H1 (cell line): ENCODE data around the gene MMEL1. TPM values are rescaled to one million over a fixed set of nuclear protein-coding genes. Genes with fewer than 3 reads are reported as not detected.

Source experiments
- CTCF ChIA-PET: fragments of 300-600 bp; sonication (Branson Sonifier 250); formaldehyde crosslinking; loops from one replicate; lab custom pipeline; 2021; ENCODE audit not compliant: partially characterized antibody; lab: Charles Lee
- POLR2A ChIA-PET: fragments of 300-600 bp; sonication (Branson Sonifier 250); formaldehyde crosslinking; loops from one replicate; lab custom pipeline; 2021; ENCODE audit warnings: inconsistent platforms; ENCODE audit not compliant: partially characterized antibody; lab: Charles Lee
- DNase-seq, 2 experiments: peaks; one replicate each; pipeline versions ENCODE4 v3.0.0 to v3.0.0-alpha.2; 2010 to 2022; ENCODE audit warnings: low spot score in 2 of 2, low read depth in 1 of 2, mixed read lengths in 1 of 2
- FAIRE-seq: peaks from 2 replicates; lab custom pipeline; 2011; peaks lifted over from hg19 to GRCh38; lab: Jason Lieb, UNC
- H2AFZ ChIP-seq: 2 replicates; pipeline ENCODE4 v1.8.1; 2012; ENCODE audit warnings: low read length, inconsistent platforms
- H2AK5ac ChIP-seq: 2 replicates; pipeline ENCODE4 v1.6.1; 2013; ENCODE audit warnings: low read depth, low read length
- H2BK120ac ChIP-seq: replicated peaks from 2 replicates; pipeline ENCODE3; 2013; ENCODE audit warnings: low read depth, low read length, inconsistent platforms
- H2BK12ac ChIP-seq: 2 replicates; pipeline ENCODE4 v1.6.1; 2013; ENCODE audit warnings: low read depth, low read length
- H2BK15ac ChIP-seq: 2 replicates; pipeline ENCODE4 v1.6.1; 2013; ENCODE audit warnings: low read length
- H2BK20ac ChIP-seq: 2 replicates; pipeline ENCODE4 v1.6.1; 2013; ENCODE audit warnings: low read length
- H2BK5ac ChIP-seq: 2 replicates; pipeline ENCODE4 v1.6.1; 2013; ENCODE audit warnings: low read depth, low read length
- H3K14ac ChIP-seq: 2 replicates; pipeline ENCODE4 v1.6.1; 2013; ENCODE audit warnings: inconsistent platforms; ENCODE audit not compliant: insufficient read length
- H3K18ac ChIP-seq: 2 replicates; pipeline ENCODE4 v1.6.1; 2013; ENCODE audit warnings: low read length; ENCODE audit errors: extremely low read depth
- H3K23ac ChIP-seq: 2 replicates; pipeline ENCODE4 v1.6.1; 2013; ENCODE audit warnings: inconsistent platforms; ENCODE audit not compliant: insufficient read length
- H3K23me2 ChIP-seq: 2 replicates; pipeline ENCODE4 v1.6.1; 2013; ENCODE audit warnings: low read depth, low read length
- H3K27ac ChIP-seq: 2 replicates; pipeline ENCODE4 v1.6.1; 2011; ENCODE audit warnings: low read depth, low read length, inconsistent platforms
- H3K27me3 ChIP-seq, 4 experiments: replicated peaks in 1 of 4; 1 replicate in 1 of 4; 2 replicates in 3 of 4; pipeline versions ENCODE4 v1.6.1 to v1.8.1; 2011 to 2013; ENCODE audit warnings: low read length in 3 of 4, mild to moderate bottlenecking in 3 of 4, inconsistent platforms in 2 of 4, mixed read lengths in 2 of 4, moderate library complexity in 1 of 4; ENCODE audit not compliant: control insufficient read depth in 3 of 4, insufficient read depth in 3 of 4; ENCODE audit errors: extremely low read depth in 1 of 4
- H3K36me3 ChIP-seq, 4 experiments: 2 replicates each; pipeline versions ENCODE4 v1.6.1 to v1.8.1; 2011 to 2013; ENCODE audit warnings: mild to moderate bottlenecking in 4 of 4, low read length in 3 of 4, moderate library complexity in 2 of 4, control low read depth in 1 of 4, inconsistent platforms in 1 of 4; ENCODE audit not compliant: insufficient read depth in 4 of 4, control insufficient read depth in 2 of 4
- H3K4ac ChIP-seq: replicated peaks from 2 replicates; pipeline ENCODE3; 2013; ENCODE audit warnings: low read length, low read depth, mixed read lengths, inconsistent platforms; ENCODE audit not compliant: insufficient read length
- H3K4me1 ChIP-seq, 4 experiments: replicated peaks in 1 of 4; 1 replicate in 1 of 4; 2 replicates in 3 of 4; pipeline versions ENCODE4 v1.6.1 to v1.8.1; 2011 to 2013; ENCODE audit warnings: low read length in 3 of 4, inconsistent platforms in 2 of 4, mixed read lengths in 1 of 4; ENCODE audit not compliant: insufficient read depth in 4 of 4, control insufficient read depth in 3 of 4
- H3K4me2 ChIP-seq, 2 experiments: 2 replicates each; pipeline versions ENCODE4 v1.6.1 to v1.8.1; 2011 to 2013; ENCODE audit warnings: low read depth in 2 of 2, low read length in 2 of 2, control low read depth in 1 of 2, inconsistent platforms in 1 of 2, mild to moderate bottlenecking in 1 of 2; ENCODE audit not compliant: insufficient read depth in 1 of 2
- H3K4me3 ChIP-seq, 4 experiments: fragments of 200-600, 300-600 bp in 1 of 4; sonication (generic), shearing (Covaris generic), sonication (Bioruptor Twin) in 1 of 4; 2 replicates each; pipeline versions ENCODE4 v1.5.1 to v1.8.1; 2011 to 2016; ENCODE audit warnings: low read length in 4 of 4, low read depth in 3 of 4, control low read depth in 2 of 4, inconsistent platforms in 2 of 4, mild to moderate bottlenecking in 2 of 4, mixed read lengths in 1 of 4, moderate library complexity in 1 of 4; ENCODE audit not compliant: insufficient read depth in 2 of 4; ENCODE audit errors: extremely low read depth in 1 of 4
- H3K56ac ChIP-seq: replicated peaks from 2 replicates; pipeline ENCODE3; 2013; ENCODE audit warnings: low read depth, mild to moderate bottlenecking, mixed read lengths, low read length, inconsistent platforms; ENCODE audit not compliant: insufficient read length
- H3K79me1 ChIP-seq: 2 replicates; pipeline ENCODE4 v1.6.1; 2013; ENCODE audit warnings: low read depth, low read length, control low read depth
- H3K79me2 ChIP-seq, 2 experiments: 2 replicates each; pipeline versions ENCODE4 v1.6.1 to v1.8.1; 2012 to 2013; ENCODE audit warnings: low read length in 2 of 2, mild to moderate bottlenecking in 2 of 2, inconsistent platforms in 1 of 2; ENCODE audit not compliant: insufficient read depth in 2 of 2, control insufficient read depth in 1 of 2
- H3K9ac ChIP-seq, 4 experiments: replicated peaks in 1 of 4; 1 replicate in 1 of 4; 2 replicates in 3 of 4; pipeline versions ENCODE4 v1.6.1 to v1.8.1; 2011 to 2013; ENCODE audit warnings: low read depth in 3 of 4, low read length in 3 of 4, control low read depth in 2 of 4, mild to moderate bottlenecking in 2 of 4, moderate library complexity in 2 of 4, inconsistent platforms in 1 of 4; ENCODE audit errors: extremely low read depth in 1 of 4
- H3K9me3 ChIP-seq, 2 experiments: 2 replicates each; pipeline versions ENCODE4 v1.6.1 to v1.8.1; 2012 to 2013; ENCODE audit warnings: mild to moderate bottlenecking in 2 of 2, moderate library complexity in 2 of 2, control low read depth in 1 of 2, inconsistent platforms in 1 of 2, low read depth in 1 of 2, low read length in 1 of 2, mixed read lengths in 1 of 2; ENCODE audit not compliant: insufficient read depth in 2 of 2
- H4K20me1 ChIP-seq, 2 experiments: replicated peaks in 1 of 2; 2 replicates each; pipeline versions ENCODE3 to v1.8.1; 2011 to 2013; ENCODE audit warnings: inconsistent platforms in 2 of 2, low read length in 2 of 2, mild to moderate bottlenecking in 1 of 2; ENCODE audit not compliant: insufficient read depth in 2 of 2, control insufficient read depth in 1 of 2
- H4K5ac ChIP-seq: 2 replicates; pipeline ENCODE4 v1.6.1; 2013; ENCODE audit warnings: low read length, low read depth, mixed read lengths, inconsistent platforms; ENCODE audit not compliant: insufficient read length
- H4K8ac ChIP-seq: 2 replicates; pipeline ENCODE4 v1.8.0; 2013; ENCODE audit warnings: mild to moderate bottlenecking, moderate library complexity, low read length, inconsistent platforms; ENCODE audit not compliant: insufficient read depth; ENCODE audit errors: extremely low read depth
- H4K91ac ChIP-seq: replicated peaks from 2 replicates; pipeline ENCODE3; 2013; ENCODE audit warnings: low read length, mixed read lengths, inconsistent platforms; ENCODE audit not compliant: insufficient read length
- CEBPB ChIP-seq: IDR thresholded peaks from 2 replicates; pipeline ENCODE4 v1.6.1; 2012; ENCODE audit warnings: low read depth, low read length
- EGR1 ChIP-seq: IDR thresholded peaks from 2 replicates; pipeline ENCODE4 v1.6.1; 2011; ENCODE audit warnings: low read depth, low read length, borderline replicate concordance
- FOSL1 ChIP-seq: IDR thresholded peaks from 2 replicates; pipeline ENCODE4 v1.6.1; 2011; ENCODE audit warnings: mild to moderate bottlenecking, low read depth, low read length, moderate library complexity; ENCODE audit not compliant: insufficient read depth
- GABPA ChIP-seq: IDR thresholded peaks from 2 replicates; pipeline ENCODE4 v1.6.1; 2011; ENCODE audit warnings: mild to moderate bottlenecking, low read length, moderate library complexity, borderline replicate concordance; ENCODE audit not compliant: insufficient read depth
- GTF2F1 ChIP-seq: IDR thresholded peaks from 2 replicates; pipeline ENCODE4 v1.6.1; 2012; ENCODE audit warnings: low read depth, low read length, improper control_type of control experiment, borderline replicate concordance
- PHF8 ChIP-seq: fragments of 200-600 bp; sonication (generic); conservative IDR thresholded peaks from 2 replicates; pipeline ENCODE4 v1.7.1; 2012; ENCODE audit warnings: low read depth, mild to moderate bottlenecking, inconsistent platforms, low read length, moderate library complexity
- POU5F1 ChIP-seq: IDR thresholded peaks from 2 replicates; pipeline ENCODE4 v1.6.1; 2011; ENCODE audit warnings: low read depth, mild to moderate bottlenecking, low read length, moderate library complexity
- SIX5 ChIP-seq: IDR thresholded peaks from 2 replicates; pipeline ENCODE4 v1.6.1; 2011; ENCODE audit warnings: mild to moderate bottlenecking, low read depth, low read length
- SP1 ChIP-seq: IDR thresholded peaks from 2 replicates; pipeline ENCODE4 v1.6.1; 2011; ENCODE audit warnings: low read depth, low read length
- TCF12 ChIP-seq: IDR thresholded peaks from 2 replicates; pipeline ENCODE4 v1.6.1; 2011; ENCODE audit warnings: low read depth, mild to moderate bottlenecking, low read length
- USF2 ChIP-seq: IDR thresholded peaks from 2 replicates; pipeline ENCODE4 v1.6.1; 2011; ENCODE audit warnings: low read length, improper control_type of control experiment
- WGBS, 2 experiments: shearing (Covaris generic) in 1 of 2; methylation state at CpG; one replicate each; pipeline versions ENCODE4 v1.1.6 to v1.1.7; 2013 to 2015; ENCODE audit warnings: low lambda C conversion rate in 2 of 2, mixed read lengths in 2 of 2, inconsistent platforms in 1 of 2, low coverage in 1 of 2, missing lambda C conversion rate in 1 of 2; ENCODE audit not compliant: insufficient replicate concordance in 2 of 2, insufficient coverage in 1 of 2, insufficient read length in 1 of 2; ENCODE audit errors: extremely low coverage in 1 of 2, missing lambda C conversion rate in 1 of 2; 5-methylcytosine and 5-hydroxymethylcytosine counted together
- polyA plus RNA-seq, 7 experiments: library from polyadenylated mRNA; depleted of rRNA in 3 of 7; stranded (reverse) in 5 of 7; unstranded in 2 of 7; fragments of >200 nt in 5 of 7; fragments of 200-250 nt in 2 of 7; gene quantifications; 1 replicate in 5 of 7; 2 replicates in 1 of 7; 4 replicates in 1 of 7; pipeline versions ENCODE4 v1.2.1 to v1.2.3, GENCODE V29; 2011 to 2013; ENCODE audit warnings: missing spikeins in 2 of 7, mixed read lengths in 2 of 7
- total RNA-seq: library from RNA; stranded (reverse); fragmentation: NEBNext Ultra II Directional; extraction: Animal tissue kit (Norgen Biotek cat#: 25700); gene quantifications from 2 replicates; pipeline ENCODE4 v1.2.1, GENCODE V29; 2021

Gene MMEL1
- total and polyA plus RNA-seq, 2 of the 8 experiments (the other 6 are each of a cell fraction or from before 2014, with no cell fraction given), result 0.91 to 1.7 TPM

- Histone ChIP-seq H3K23ac (no peak overlapping the region), H3K27ac (no peak overlapping the region), H3K23me2 (peaks cover 12% of the 10 kb centered on the region), H2BK120ac (no peak overlapping the region), H3K4me2 (no peak overlapping the region), H3K36me3 (peaks cover 0 to 8% (median 0%) of the 10 kb centered on the region in 4 experiments; a peak in 1 of 8 replicates), H3K4me3 (no peak overlapping the region), H3K14ac (no peak overlapping the region), H4K91ac (no peak overlapping the region), H3K9me3 (peaks cover 0 to 12% of the 10 kb centered on the region in 2 experiments; a peak in 2 of 4 replicates), H3K79me2 (no peaks in the 10 kb centered on the region), H2BK12ac (no peak overlapping the region), H2BK20ac (no peak overlapping the region), H4K20me1 (peaks cover 2 to 3% of the 10 kb centered on the region in 2 experiments), H3K4me1 (peaks cover 0 to 9% (median 2%) of the 10 kb centered on the region in 4 experiments; a peak in 1 of 7 replicates), H4K5ac (no peak overlapping the region), H2BK15ac (no peak overlapping the region), H3K9ac (no peak overlapping the region), H2AK5ac (no peak overlapping the region), H2BK5ac (no peak overlapping the region), H3K4ac (no peak overlapping the region), H3K79me1 (no peaks in the 10 kb centered on the region; the same call in 1 of the 2 replicates), H3K56ac (no peak overlapping the region), H2AFZ (no peak overlapping the region), H3K27me3 (no peaks in the 10 kb centered on the region), H3K18ac (no peak overlapping the region), H4K8ac (no peak overlapping the region)
- ChIA-PET CTCF (no interaction called here), POLR2A (no interaction called here)
- WGBS, 2 experiments, result 93% methylated on average over 24 of the region's 31 CpGs; no CpG with 5 or more reads in 1 of the 2 experiments
- no peak for FAIRE-seq
- DNase-seq, result no peak
- TF ChIP-seq SIX5, result no peak
- no peak for TF ChIP-seq SP1
- TF ChIP-seq PHF8, result no peak
- no peak for TF ChIP-seq FOSL1
- no peak for TF ChIP-seq TCF12
- no peak for TF ChIP-seq GABPA
- TF ChIP-seq EGR1, result no peak
- TF ChIP-seq CEBPB, result no peak
- no peak for TF ChIP-seq USF2
- no peak for TF ChIP-seq POU5F1
- no peak for TF ChIP-seq GTF2F1
These were observed 42.3 kb downstream of the MMEL1 start for GRCh38 chr1:2590233-2591141.
